HT-29 (cell line): ENCODE measurements around the gene SEPTIN3. TPM values are rescaled to one million over a fixed set of nuclear protein-coding genes. Genes with fewer than 3 reads are reported as not detected.
"Not testable (repeated sequence)": the region's sequence is repeated elsewhere in the genome, so short reads cannot be mapped to it uniquely, and the experiment has no call there.

Experiments
- DNase-seq: peaks from one replicate; pipeline ENCODE4 v3.0.0-alpha.2; 2015; ENCODE audit warnings: low spot score
- total RNA-seq: library from RNA; depleted of rRNA; stranded (reverse); fragments of >200 nt; shearing (Covaris generic); gene quantifications from 2 replicates; pipeline ENCODE4 v1.2.3, GENCODE V29; 2014

SEPTIN3 gene
- total RNA-seq, 1 experiment from 2014 or later: not detected

GRCh38 chr22:41940832-41941765 is 28.1 kb upstream of the SEPTIN3 start:
- DNase-seq: peak; percentile 72

DNA sequence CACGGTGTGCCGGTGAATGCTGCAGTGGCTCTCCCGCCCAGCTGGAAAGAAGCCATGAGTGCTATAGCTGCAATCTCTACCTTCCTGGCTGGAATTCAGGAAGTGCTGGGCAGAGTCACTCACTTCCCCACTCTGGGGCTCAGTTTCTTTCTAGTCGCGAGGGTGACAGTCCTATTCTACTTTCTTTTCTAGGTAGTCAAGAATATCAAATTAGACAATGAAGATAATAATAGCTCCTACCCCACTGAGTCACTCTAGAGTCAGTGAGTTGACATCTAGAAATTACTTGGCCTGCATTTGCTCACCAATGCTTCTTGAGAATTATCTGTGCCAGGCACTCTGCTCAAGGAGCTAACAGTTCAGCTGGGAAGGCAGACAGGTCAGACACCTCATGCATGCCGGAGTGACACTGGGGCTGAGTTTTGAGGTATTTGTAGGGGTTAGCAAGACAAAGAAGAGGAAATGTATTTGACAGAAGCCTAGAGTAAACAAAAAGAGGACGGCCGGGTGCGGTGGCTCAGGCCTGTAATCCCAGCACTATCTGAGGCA is 25.5 kb upstream of the SEPTIN3 start:
- peak; percentile 25 for DNase-seq

DNA sequence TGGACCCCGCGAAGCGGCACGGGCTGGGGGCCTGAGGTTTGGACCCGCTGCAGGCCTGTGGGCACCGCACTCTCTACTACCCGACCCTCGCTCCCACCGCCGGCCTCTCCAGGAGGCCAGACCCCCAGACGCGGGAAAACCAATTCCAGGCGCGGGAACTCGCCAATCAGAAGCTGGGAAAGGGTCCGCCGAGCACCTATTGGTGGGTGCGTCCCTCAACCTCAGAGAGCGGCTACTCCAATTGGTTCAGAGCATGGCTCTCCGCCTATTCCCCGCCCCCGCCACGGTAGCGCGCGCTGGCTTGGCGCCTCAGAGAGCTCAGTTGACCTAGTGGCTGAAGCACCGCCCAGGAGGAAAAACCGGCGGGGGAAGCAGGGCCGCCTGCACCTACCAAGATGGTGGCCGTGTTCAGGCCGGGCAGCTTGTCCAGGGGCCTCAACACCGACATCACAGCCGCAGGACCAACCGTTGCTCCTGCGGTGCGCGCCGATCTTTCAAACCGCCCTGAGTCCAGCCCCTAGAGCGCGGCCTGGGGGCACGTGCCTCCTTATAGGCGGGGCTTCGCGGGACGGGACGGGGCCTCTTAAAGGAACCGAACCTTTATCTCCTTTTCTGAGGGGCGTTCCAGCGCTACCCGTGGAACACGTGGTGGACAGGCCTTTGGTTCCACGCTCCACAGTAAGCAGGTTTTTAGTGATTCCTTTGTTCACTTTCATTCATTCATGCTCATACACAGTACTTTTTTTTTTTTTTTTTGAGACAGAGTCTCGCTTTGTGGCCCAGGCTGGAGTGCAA is 22.4 kb upstream of the SEPTIN3 start, which contains the start of gene CENPM:
Gene CENPM (minus strand): TSS at position 524 of the 795 bp plus-strand sequence. CDS start 76 bp downstream, at position 448.
- peak; percentile 92 for DNase-seq

DNA sequence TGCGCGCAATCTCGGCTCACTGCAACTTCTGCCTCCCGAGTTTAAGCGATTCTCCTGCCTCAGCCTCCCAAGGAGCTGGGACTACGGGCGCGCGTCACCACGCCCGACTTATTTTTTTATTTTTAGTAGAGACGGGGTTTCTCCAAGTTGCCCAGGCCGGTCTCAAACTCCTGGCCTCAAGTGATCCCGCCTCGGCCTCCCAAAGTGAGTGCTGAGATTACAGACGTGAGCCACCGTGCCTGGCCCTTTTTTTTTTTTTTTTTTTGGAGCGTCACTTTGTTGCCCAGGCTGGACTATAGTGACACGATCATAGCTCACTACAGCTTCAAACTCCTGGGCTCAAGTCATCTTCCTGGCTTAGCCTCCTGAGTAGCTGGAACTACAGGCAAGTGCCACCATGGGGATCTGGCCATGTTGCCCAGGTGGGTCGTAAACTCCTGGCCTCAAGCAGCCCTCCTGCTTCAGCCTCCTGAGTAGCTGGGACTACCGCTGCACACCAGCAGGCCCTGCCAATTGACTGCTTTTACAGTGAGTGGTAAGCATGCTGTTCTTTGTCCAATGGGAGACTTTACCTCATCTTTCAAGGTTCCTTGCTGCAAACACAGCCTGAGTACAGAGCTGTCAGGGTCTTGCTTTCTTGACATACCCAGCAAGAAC is 21.7 kb upstream of the SEPTIN3 start:
- no peak for DNase-seq

GRCh38 chr22:41948142-41948541 is 21.1 kb upstream of the SEPTIN3 start:
- no peak for DNase-seq

GRCh38 chr22:41948928-41949296 is 20.3 kb upstream of the SEPTIN3 start:
- not testable (repeated sequence) for DNase-seq

DNA sequence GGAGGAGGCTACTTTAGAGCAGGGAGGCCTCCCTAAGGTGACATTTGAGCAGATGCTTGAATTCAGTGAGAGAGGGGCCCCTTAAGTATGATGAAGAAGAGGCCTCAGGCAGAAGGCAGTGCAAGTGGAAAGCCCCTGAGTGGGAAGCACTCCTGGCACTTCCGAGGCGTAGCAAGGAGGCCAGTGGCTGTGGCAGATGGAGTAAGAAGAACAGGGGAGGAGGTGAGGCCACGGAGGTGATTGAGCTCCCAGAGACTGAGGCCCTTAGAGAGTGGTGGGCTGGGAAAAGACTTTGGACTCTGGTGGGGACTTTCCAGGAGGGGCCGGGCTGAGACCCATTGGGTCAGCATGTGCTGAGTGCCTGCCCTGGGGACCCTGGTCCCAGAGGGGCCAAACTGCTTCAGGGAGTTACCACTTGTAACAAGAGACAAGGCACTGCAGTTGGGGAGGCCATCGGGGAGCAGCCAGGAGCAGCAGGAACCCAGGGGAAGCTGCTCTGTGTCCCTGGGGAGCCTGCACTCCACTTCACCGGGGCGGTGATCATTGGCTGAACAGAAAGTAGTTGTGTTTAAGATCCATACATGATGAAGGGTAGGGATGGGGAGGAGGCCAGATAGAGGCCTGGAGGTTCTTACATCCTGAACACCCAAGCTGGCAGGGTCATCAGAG is 19.8 kb upstream of the SEPTIN3 start:
- DNase-seq: no peak

- DNase-seq: no peak
Measured at GRCh38 chr22:41951898-41952474, 17.3 kb upstream of the SEPTIN3 start, which contains the start of gene SMIM45. TSS of gene SMIM45 (plus strand) at chr22:41952150.

DNA sequence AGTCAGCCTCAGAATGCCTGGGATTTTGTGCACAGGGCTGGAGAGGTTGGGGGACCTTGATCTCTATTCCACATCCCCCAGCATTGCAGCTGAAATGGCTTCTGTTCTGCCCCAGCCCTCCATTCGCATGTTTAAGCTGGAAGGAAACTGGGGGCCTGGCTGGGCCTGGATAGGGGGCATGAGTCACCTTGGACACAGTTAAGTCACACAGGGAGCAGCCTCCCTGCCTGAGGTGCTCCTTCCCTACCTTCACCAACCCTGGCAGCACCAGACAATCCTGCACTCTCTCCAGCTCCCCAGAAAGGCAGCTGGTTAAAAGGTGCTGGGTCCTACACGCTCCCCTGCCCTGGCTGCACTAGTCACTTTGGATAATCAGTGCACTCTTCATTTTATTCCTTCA is 16.5 kb upstream of the SEPTIN3 start:
- no peak for DNase-seq

- DNase-seq: no peak
Measured at GRCh38 chr22:41957941-41958556, 11.2 kb upstream of the SEPTIN3 start.

GRCh38 chr22:41963453-41964111 is 5.7 kb upstream of the SEPTIN3 start:
- no peak for DNase-seq

DNA sequence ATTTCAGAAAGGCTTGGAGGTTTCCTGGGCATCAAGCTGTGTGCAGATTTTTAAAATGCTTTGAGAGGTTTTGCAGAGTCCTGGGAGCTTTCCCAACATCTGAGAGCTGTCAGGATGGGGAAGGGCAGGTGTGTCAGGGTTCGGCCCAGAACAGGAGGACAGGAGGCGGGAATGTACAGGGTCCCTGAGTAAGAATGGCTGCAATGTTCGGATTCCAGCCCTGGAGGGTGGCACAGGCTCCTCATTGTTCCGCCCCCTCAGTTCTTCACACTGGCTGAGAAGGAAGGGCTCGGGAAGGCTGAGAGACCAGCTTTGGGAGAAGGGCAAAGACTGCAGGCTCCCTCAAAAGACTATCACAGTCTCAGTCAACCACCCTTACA is 5.1 kb upstream of the SEPTIN3 start:
- no peak for DNase-seq

DNA sequence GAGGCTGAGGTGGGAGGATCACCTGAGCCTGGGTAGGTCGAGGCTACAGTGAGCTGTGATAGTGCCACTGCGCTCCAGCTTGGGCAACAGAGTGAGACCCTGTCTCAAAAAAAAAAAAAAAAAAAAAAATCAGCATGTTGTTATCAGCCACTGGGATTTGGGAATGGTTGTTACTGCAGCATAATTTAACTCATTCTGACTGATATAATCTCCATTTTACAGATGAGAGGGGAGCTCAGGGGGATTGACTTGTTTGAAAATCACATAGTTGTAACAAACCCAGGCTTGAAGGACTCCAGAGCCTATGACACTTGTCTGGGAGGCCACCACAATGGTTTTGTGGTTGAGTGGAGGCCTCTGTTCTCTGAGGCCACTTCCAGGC is 3.0 kb upstream of the SEPTIN3 start:
- no peak for DNase-seq

GRCh38 chr22:41966607-41967240 is 2.5 kb upstream of the SEPTIN3 start:
- peak; percentile 74 for DNase-seq

DNA sequence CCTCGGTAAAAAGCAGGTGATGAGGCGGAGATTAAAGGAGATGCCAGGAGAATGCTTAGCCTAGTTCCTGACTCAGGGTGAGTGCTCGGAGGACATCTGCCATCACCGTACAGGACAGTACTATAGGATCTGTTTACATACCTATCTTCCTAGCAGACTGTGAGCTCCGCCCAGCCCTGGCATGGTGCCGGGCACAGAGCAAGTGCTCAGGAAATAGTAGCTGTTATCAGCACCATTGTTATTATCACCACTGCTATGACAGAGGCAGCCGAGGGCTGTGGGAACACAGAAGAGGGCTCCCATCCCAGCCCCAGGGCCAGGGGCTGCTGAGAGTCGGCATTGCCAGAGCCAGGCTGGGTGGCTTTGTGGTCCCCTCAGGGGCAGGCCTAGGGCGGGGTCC is 642 bp upstream of the SEPTIN3 start:
- no peak for DNase-seq

- DNase-seq: no peak
Measured at GRCh38 chr22:41970601-41971000, 1.4 kb downstream of the SEPTIN3 start.

DNA sequence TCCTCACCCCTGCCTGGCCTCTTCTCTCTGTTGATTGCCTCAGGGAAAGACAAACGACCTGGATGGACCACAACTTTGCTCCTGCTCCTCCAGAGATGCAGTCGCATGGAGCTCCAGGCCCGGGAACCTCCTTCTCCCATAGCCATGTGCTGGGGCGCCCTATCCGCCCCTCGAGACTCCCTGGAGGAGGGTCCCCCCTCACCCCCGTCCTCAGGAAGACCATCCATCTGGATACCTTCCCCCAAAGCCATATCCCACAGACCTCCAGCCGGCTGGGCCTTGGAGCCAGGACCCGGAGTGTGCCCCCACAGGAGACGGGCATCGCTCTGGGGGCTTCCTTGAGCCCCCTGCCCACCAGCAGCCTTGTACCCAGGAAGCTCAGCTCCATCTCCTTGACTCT is 2.2 kb downstream of the SEPTIN3 start:
- DNase-seq: no peak

- no peak for DNase-seq
Measured at GRCh38 chr22:41974691-41975290, 5.5 kb downstream of the SEPTIN3 start.
